Psoas muscle (tissue), 8 donors: Measurements from ENCODE around the gene PLEKHG4. TPM values are rescaled to one million over a fixed set of nuclear protein-coding genes. Genes with fewer than 3 reads are reported as not detected.

ENCODE experiments used
- ATAC-seq, 4 donors: fragments of 200-7000 bp; cut with Tn5 transposase; one replicate each; pipeline ENCODE4 v1.9.1; 2020; ENCODE audit warnings: moderate library complexity in 3 of 4, mild to moderate bottlenecking in 2 of 4
- DNase-seq, 2 donors: peaks; one replicate each; pipeline ENCODE4 v3.0.0-alpha.2; 2020
- H3K27ac ChIP-seq: fragments of 200-600 bp; one replicate; pipeline ENCODE4 v1.8.0; 2022
- H3K27me3 ChIP-seq, 3 donors: fragments of 200-600 bp in 1 of 3; one replicate each; pipeline versions ENCODE4 v1.6.1 to v1.8.0; 2013 to 2022; ENCODE audit warnings: low read length in 2 of 3, mild to moderate bottlenecking in 2 of 3, moderate library complexity in 1 of 3; ENCODE audit not compliant: insufficient read depth in 3 of 3
- H3K36me3 ChIP-seq, 2 donors: fragments of 200-600 bp in 1 of 2; one replicate each; pipeline versions ENCODE4 v1.6.1 to v1.8.0; 2013 to 2022; ENCODE audit warnings: low read depth in 1 of 2, mild to moderate bottlenecking in 1 of 2, moderate library complexity in 1 of 2; ENCODE audit not compliant: insufficient read depth in 1 of 2
- H3K4me1 ChIP-seq: fragments of 200-600 bp; one replicate; pipeline ENCODE4 v1.8.0; 2022
- H3K4me3 ChIP-seq: fragments of 200-600 bp; one replicate; pipeline ENCODE4 v1.8.0; 2022; ENCODE audit warnings: mild to moderate bottlenecking
- H3K9me3 ChIP-seq: fragments of 200-600 bp; one replicate; pipeline ENCODE4 v1.8.0; 2022
- WGBS, 3 donors: extraction: QIAGEN DNeasy Blood & Tissue Kit; methylation state at CpG; one replicate each; pipeline versions ENCODE4 v1.1.6 to v1.1.7; 2013; 5-methylcytosine and 5-hydroxymethylcytosine counted together
- intact Hi-C, 2 donors: fragments of 100-400 bp; cut with DNase I; formaldehyde crosslinking; loops; one replicate each; pipeline versions ENCODE4 v1.11.0 to v1.14.2; 2022
- polyA plus RNA-seq, 3 donors: library from polyadenylated mRNA; stranded (reverse); fragments of 200-250 nt; gene quantifications; one replicate each; pipeline ENCODE4 v1.2.3, GENCODE V29; 2013
- total RNA-seq, 4 donors: library from RNA; stranded (reverse); fragmentation: NEBNext Ultra II Directional in 2 of 4; extraction: Animal tissue kit (Norgen Biotek cat#: 25700) in 2 of 4; gene quantifications; one replicate each; pipeline versions ENCODE4 v1.2.1 to v1.2.4, GENCODE V29; 2021 to 2023
- TF ChIP-seq, protein P1 (sequence below): fragments of 200-600 bp; IDR thresholded peaks from one replicate; pipeline ENCODE4 v1.8.0; 2022; ENCODE audit warnings: antibody characterized with exemption
- donor health status: healthy with polysubstance abuse.
- donor health status: DM: no; HTN: no; CAD: no; lungs with moderate emphysema.
- donor health status: Bipolar disorder and iron deficiency.
- donor health status: healthy.
- donor health status: DM: yes; HTN: yes; CAD: no.
- donor health status: DM: no; HTN: no; CAD: no.
- donor health status: DM: no; HTN: no; CAD: no.
- donor health status: DM: yes; HTN: yes; CAD: no.

PLEKHG4 gene
- total and polyA plus RNA-seq, 7 donors = 0.28 to 1.9 (median 0.98) TPM

DNA sequence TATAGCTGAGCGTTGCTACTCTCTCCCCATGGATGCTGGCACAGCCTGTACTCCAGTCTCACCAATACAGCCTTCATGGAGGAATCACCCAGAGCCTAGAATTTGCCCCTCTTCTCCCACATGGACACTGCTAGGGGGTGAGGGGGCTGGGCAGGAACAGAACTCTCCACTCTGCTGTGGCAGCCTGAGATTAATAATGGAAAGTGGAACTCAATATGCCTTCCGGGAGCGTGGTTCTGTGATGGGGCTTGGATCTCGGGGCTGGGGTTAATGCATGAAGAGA, 29.3 kb upstream of the PLEKHG4 start:
- Histone ChIP-seq H3K36me3 (peaks cover 0 to under 1% of the 10 kb centered on the region in 2 donors), H3K9me3 (no peaks in the 10 kb centered on the region), H3K4me3 (no peak overlapping the region), H3K27ac (no peak overlapping the region), H3K27me3 (no peaks in the 10 kb centered on the region), H3K4me1 (peaks cover 14% of the 10 kb centered on the region)
- DNase-seq (peak; percentile 5 to 12), ATAC-seq (no peak)
- WGBS, 3 donors = 58 to 70% (median 59%) methylated on average over 4 of the region's 4 CpGs
- intact Hi-C loops = loop anchor here in 1 of 2 donors (10.0 kb wide), 1 partner anchor 165 kb away; the partner anchor contains the start of gene ZDHHC1
- TF ChIP-seq, protein P1, sequence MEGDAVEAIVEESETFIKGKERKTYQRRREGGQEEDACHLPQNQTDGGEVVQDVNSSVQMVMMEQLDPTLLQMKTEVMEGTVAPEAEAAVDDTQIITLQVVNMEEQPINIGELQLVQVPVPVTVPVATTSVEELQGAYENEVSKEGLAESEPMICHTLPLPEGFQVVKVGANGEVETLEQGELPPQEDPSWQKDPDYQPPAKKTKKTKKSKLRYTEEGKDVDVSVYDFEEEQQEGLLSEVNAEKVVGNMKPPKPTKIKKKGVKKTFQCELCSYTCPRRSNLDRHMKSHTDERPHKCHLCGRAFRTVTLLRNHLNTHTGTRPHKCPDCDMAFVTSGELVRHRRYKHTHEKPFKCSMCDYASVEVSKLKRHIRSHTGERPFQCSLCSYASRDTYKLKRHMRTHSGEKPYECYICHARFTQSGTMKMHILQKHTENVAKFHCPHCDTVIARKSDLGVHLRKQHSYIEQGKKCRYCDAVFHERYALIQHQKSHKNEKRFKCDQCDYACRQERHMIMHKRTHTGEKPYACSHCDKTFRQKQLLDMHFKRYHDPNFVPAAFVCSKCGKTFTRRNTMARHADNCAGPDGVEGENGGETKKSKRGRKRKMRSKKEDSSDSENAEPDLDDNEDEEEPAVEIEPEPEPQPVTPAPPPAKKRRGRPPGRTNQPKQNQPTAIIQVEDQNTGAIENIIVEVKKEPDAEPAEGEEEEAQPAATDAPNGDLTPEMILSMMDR = no peak

DNA sequence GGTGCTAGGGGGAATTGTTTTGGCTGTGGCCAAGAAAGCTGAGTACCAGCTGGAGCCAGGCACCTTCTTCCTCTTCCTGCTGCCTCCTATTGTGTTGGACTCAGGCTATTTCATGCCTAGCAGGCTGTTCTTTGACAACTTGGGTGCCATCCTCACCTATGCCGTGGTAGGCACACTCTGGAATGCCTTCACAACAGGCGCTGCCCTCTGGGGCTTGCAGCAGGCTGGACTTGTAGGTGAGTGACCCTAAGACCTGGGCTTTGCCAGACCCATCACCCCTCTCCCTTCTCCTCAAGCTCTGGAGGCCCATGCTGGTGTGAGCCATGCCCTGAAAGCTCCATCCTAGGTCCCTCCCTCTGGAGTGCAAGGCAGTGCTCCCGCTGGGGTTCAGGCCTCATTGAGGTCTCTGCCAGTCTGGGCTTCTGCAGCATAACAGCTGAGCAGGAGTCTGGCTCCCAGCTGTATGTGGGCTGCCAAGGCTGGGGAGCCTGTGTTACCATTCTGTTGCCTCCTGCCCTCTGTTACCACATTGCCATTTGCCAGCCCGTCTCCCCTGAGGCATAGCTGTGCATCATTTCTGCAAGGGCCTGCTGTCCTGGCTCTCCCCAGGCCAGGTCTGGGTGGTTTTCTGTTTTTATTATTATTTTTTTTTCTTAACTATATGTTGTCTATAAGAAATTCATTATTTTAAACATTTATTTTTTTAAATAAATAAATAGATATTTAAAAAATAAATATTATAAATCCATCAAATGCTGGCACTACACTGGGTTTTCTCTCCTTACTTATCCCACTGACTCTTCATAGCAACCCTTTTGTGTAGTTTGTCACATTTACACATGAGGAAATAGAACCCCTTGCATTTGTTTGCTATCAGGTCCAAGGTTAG, 26.5 kb upstream of the PLEKHG4 start:
- H3K9me3 ChIP-seq = no peaks in the 10 kb centered on the region
- ATAC-seq (peak; percentile 14 to 50 (median 23)), DNase-seq (peak; percentile 30 to 56)
- TF ChIP-seq, protein P1 = no peak
- H3K27me3 ChIP-seq = no peaks in the 10 kb centered on the region
- H3K4me1 ChIP-seq = peaks cover 6% of the 10 kb centered on the region
- no peak overlapping the region for H3K27ac ChIP-seq
- intact Hi-C loops = loop anchor here in 1 of 2 donors (10.0 kb wide), 1 partner anchor 162 kb away; the partner anchor contains the start of gene ZDHHC1
- 43 to 66% (median 50%) methylated on average over 3 to 4 of the region's 4 CpGs for WGBS, 3 donors
- no peak overlapping the region for H3K4me3 ChIP-seq
- peaks cover 0 to 6% of the 10 kb centered on the region in 2 donors for H3K36me3 ChIP-seq

DNA sequence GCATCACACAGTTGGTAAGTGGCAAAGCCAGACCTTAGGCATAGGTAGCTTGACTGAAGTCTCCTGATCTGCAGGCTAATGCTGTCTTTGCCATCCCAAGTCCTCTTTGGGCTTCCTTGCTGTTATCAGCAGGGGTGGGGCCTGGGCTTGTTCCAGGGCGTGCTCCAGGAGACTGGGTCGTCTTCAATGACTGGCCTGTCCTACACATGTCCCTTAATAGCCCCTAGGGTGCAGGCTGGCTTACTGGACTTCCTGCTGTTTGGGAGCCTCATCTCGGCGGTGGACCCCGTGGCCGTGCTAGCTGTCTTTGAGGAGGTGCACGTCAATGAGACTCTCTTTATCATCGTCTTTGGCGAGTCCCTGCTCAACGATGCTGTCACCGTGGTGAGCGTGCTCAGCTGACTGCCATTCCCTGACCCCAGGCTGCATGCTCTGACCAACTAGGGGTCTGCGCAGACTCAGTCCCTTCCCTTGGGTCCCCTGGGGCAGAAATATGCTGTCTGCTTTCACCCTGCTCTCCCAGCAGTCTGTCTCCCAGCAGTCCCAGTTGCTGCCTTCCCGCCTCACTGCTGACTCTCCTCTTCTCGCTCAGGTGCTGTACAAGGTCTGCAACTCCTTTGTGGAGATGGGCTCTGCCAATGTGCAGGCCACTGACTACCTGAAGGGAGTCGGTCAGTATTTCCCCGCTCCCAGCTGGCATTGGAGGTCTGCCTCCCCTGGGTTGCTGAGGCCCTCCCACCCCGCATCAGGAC, 24.4 kb upstream of the PLEKHG4 start:
- H3K4me3 ChIP-seq = no peak overlapping the region
- no peak overlapping the region for H3K27ac ChIP-seq
- H3K36me3 ChIP-seq = peaks cover 0 to 6% of the 10 kb centered on the region in 2 donors
- H3K9me3 ChIP-seq = no peaks in the 10 kb centered on the region
- no peaks in the 10 kb centered on the region for H3K4me1 ChIP-seq
- DNase-seq (peak; percentile 12 to 39), ATAC-seq (no peak)
- H3K27me3 ChIP-seq = no peaks in the 10 kb centered on the region
- WGBS, 3 donors = 88 to 92% (median 89%) methylated on average over 18 of the region's 18 CpGs
- TF ChIP-seq, protein P1 = no peak
- intact Hi-C loops = loop anchor here (5.0 to 10.0 kb wide), 2 partner anchors 160 to 397 kb away; partner anchors contain the start of gene ZDHHC1 (in 1 of the 2)

DNA sequence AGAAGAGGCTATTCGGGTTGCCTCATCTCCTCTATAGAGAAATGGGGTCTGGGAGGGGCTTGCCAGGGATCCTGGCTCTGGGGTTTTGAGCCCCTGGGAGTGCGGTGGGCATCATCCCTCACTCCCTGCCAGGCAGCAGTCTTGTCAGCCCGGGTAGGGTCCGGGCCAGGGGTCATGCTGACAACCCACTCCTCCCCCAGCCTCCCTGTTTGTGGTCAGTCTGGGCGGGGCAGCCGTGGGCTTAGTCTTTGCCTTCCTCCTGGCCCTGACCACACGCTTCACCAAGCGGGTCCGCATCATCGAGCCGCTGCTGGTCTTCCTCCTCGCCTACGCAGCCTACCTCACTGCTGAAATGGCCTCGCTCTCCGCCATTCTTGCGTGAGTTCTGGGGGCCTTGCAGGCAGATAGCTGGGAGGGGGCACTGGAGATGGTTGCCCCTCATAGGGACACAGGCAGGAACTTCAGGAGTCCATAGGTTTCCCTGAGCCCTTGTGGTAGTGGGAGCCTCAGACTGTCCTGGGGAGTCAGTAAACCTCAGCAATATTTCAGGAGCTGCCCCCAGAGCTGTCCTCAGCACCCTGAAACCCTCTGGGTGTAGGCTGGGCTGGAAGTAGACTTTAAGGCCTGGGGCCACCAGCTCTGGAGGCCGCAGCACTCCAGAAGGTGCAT, 23.6 kb upstream of the PLEKHG4 start:
- intact Hi-C loops = loop anchor here (5.0 to 10.0 kb wide), 2 partner anchors 159 to 397 kb away; partner anchors contain the start of gene ZDHHC1 (in 1 of the 2)
- H3K9me3 ChIP-seq = no peaks in the 10 kb centered on the region
- peaks cover 5% of the 10 kb centered on the region for H3K4me1 ChIP-seq
- H3K36me3 ChIP-seq = peaks cover 0 to 6% of the 10 kb centered on the region in 2 donors
- no peaks in the 10 kb centered on the region for H3K27me3 ChIP-seq
- no peak overlapping the region for H3K4me3 ChIP-seq
- TF ChIP-seq, protein P1 = no peak
- WGBS, 3 donors = 95 to 99% (median 96%) methylated on average over 17 of the region's 17 CpGs
- H3K27ac ChIP-seq = no peak overlapping the region
- peak; percentile 6 to 28 for DNase-seq
- no peak for ATAC-seq
